Measurements from ENCODE around the gene NCKAP5.

- no peak for TF ChIP-seq POLR2A (IDR thresholded peaks at IDR 0.05)
- TF ChIP-seq, protein P1, sequence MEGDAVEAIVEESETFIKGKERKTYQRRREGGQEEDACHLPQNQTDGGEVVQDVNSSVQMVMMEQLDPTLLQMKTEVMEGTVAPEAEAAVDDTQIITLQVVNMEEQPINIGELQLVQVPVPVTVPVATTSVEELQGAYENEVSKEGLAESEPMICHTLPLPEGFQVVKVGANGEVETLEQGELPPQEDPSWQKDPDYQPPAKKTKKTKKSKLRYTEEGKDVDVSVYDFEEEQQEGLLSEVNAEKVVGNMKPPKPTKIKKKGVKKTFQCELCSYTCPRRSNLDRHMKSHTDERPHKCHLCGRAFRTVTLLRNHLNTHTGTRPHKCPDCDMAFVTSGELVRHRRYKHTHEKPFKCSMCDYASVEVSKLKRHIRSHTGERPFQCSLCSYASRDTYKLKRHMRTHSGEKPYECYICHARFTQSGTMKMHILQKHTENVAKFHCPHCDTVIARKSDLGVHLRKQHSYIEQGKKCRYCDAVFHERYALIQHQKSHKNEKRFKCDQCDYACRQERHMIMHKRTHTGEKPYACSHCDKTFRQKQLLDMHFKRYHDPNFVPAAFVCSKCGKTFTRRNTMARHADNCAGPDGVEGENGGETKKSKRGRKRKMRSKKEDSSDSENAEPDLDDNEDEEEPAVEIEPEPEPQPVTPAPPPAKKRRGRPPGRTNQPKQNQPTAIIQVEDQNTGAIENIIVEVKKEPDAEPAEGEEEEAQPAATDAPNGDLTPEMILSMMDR (IDR thresholded peaks at IDR 0.05): no peak
These were observed 632.0 kb downstream of the NCKAP5 start for GRCh38 chr2:132936261-132936660.

Data from ovary (tissue), 3 donors.